WTC11 (cell line): ENCODE results near the gene KRT4. TPM values are rescaled to one million over a fixed set of nuclear protein-coding genes. Genes with fewer than 3 reads are reported as not detected.
"Not testable (repeated sequence)": the region's sequence is repeated elsewhere in the genome, so short reads cannot be mapped to it uniquely, and the experiment has no call there.

Experiments used
- ATAC-seq: fragments of 200-7000 bp; cut with Tn5 transposase; 2 replicates; pipeline ENCODE4 v1.10.0; 2021; ENCODE audit warnings: mild to moderate bottlenecking, moderate library complexity
- CTCF ChIA-PET: fragments of 300-600 bp; sonication (Branson Sonifier 250); formaldehyde crosslinking; loops from one replicate; lab custom pipeline; 2021; ENCODE audit warnings: antibody characterized with exemption; lab: Charles Lee
- POLR2A ChIA-PET: fragments of 350-600 bp; sonication (Branson Sonifier 250); formaldehyde crosslinking; loops from one replicate; lab custom pipeline; 2021; ENCODE audit warnings: antibody characterized with exemption; lab: Charles Lee
- DNase-seq: peaks from one replicate; pipeline ENCODE4 v3.0.0; 2021; ENCODE audit warnings: low spot score
- H3K27ac Mint-ChIP-seq: 2 replicates; pipeline ENCODE4 v1.8.0; 2021; ENCODE audit warnings: mixed read lengths
- H3K27me3 Mint-ChIP-seq: 2 replicates; pipeline ENCODE4 v1.8.0; 2021; ENCODE audit warnings: low read depth, mild to moderate bottlenecking, moderate library complexity, mixed read lengths
- H3K36me3 Mint-ChIP-seq: 2 replicates; pipeline ENCODE4 v1.8.0; 2021; ENCODE audit warnings: mixed read lengths
- H3K4me1 Mint-ChIP-seq: 2 replicates; pipeline ENCODE4 v1.8.0; 2022; ENCODE audit warnings: mixed read lengths
- H3K4me3 Mint-ChIP-seq: 2 replicates; pipeline ENCODE4 v1.8.0; 2021; ENCODE audit warnings: mild to moderate bottlenecking, moderate library complexity, mixed read lengths
- H3K9me3 Mint-ChIP-seq: 2 replicates; pipeline ENCODE4 v1.8.0; 2021; ENCODE audit warnings: mixed read lengths
- ELF4 ChIP-seq: sonication (generic); formaldehyde crosslinking; IDR thresholded peaks from 2 replicates; pipeline ENCODE4 v1.8.1; 2022; ENCODE audit warnings: low read depth, mild to moderate bottlenecking, moderate library complexity, missing genetic modification reagents
- GABPB1 ChIP-seq: sonication (generic); formaldehyde crosslinking; IDR thresholded peaks from 2 replicates; pipeline ENCODE4 v1.8.1; 2023; ENCODE audit warnings: mild to moderate bottlenecking, missing genetic modification reagents
- GRHL2 ChIP-seq: fragments of 250-450 bp; sonication (Bioruptor Pico); IDR thresholded peaks from 2 replicates; pipeline ENCODE4 v1.8.0; 2022; ENCODE audit warnings: mild to moderate bottlenecking, moderate library complexity; ENCODE audit not compliant: insufficient replicate concordance, severe bottlenecking
- MAX ChIP-seq: sonication (generic); formaldehyde crosslinking; IDR thresholded peaks from 2 replicates; pipeline ENCODE4 v1.8.0; 2022; ENCODE audit warnings: mild to moderate bottlenecking, missing genetic modification reagents
- NR3C1 ChIP-seq: sonication (generic); formaldehyde crosslinking; conservative IDR thresholded peaks from 2 replicates; pipeline ENCODE4 v1.8.1; 2023; ENCODE audit warnings: low read depth, mild to moderate bottlenecking, missing genetic modification reagents
- PREB ChIP-seq: sonication (generic); formaldehyde crosslinking; IDR thresholded peaks from 2 replicates; pipeline ENCODE4 v1.8.1; 2022; ENCODE audit warnings: mild to moderate bottlenecking, missing genetic modification reagents, moderate library complexity, borderline replicate concordance
- USF1 ChIP-seq: sonication (generic); formaldehyde crosslinking; IDR thresholded peaks from 2 replicates; pipeline ENCODE4 v1.8.0; 2022; ENCODE audit warnings: mild to moderate bottlenecking, missing genetic modification reagents
- ZBTB21 ChIP-seq: sonication (generic); formaldehyde crosslinking; IDR thresholded peaks from 2 replicates; pipeline ENCODE4 v1.8.1; 2023; ENCODE audit warnings: mild to moderate bottlenecking, missing genetic modification reagents, borderline replicate concordance
- ZNF263 ChIP-seq: sonication (generic); formaldehyde crosslinking; IDR thresholded peaks from 2 replicates; pipeline ENCODE4 v1.8.1; 2022; ENCODE audit warnings: low read depth, mild to moderate bottlenecking, moderate library complexity, missing genetic modification reagents
- ZNF396 ChIP-seq: fragments of 250-450 bp; sonication (Bioruptor Pico); IDR thresholded peaks from 2 replicates; pipeline ENCODE4 v1.8.0; 2021; ENCODE audit warnings: mild to moderate bottlenecking, moderate library complexity, borderline replicate concordance
- ZSCAN18 ChIP-seq: fragments of 250-450 bp; sonication (Bioruptor Pico); IDR thresholded peaks from 2 replicates; pipeline ENCODE4 v2.1.2; 2022; ENCODE audit warnings: mild to moderate bottlenecking, moderate library complexity
- total RNA-seq: library from RNA; stranded (reverse); gene quantifications from 3 replicates; pipeline ENCODE4 v1.2.3, GENCODE V29; 2021

The KRT4 gene
- total RNA-seq, 1 experiment from 2014 or later = not detected

GRCh38 chr12:52795694-52796428, 18.1 kb downstream of the KRT4 start, which contains the start of gene KRT3:
TSS of gene KRT3 (minus strand) at chr12:52796117. CDS start at chr12:52796042, 75 bp downstream.
- Mint-ChIP-seq H3K9me3 (0 out of 2 replicates have a peak, but pooled peaks cover 3% of the 10 kb centered on the region), H3K27me3 (no peaks in the 10 kb centered on the region; the same call in 1 of the 2 replicates), H3K27ac (no peak within 1 kb of the TSS), H3K36me3 (no peaks in the 10 kb centered on the region), H3K4me3 (no peak within 1 kb of the TSS), H3K4me1 (peaks cover 18% of the 10 kb centered on the region)
- ChIA-PET CTCF (interaction anchor here (2.0 kb wide), 1 partner anchor 103 kb away, joined by 4 read pairs; no protein-coding TSS in a partner anchor), POLR2A (no interaction called here)
- no peak for DNase-seq
- TF ChIP-seq MAX (CRISPR knock-in tag) (no peak), GABPB1 (CRISPR knock-in tag) (no peak), PREB (CRISPR knock-in tag) (no peak), GRHL2 (CRISPR knock-in tag) (no peak)
- no peak for ATAC-seq

GRCh38 chr12:52795332-52795674, 18.6 kb downstream of the KRT4 start:
- H3K36me3 Mint-ChIP-seq, H3K27me3 Mint-ChIP-seq, H3K4me3 Mint-ChIP-seq, POLR2A ChIA-PET, H3K9me3 Mint-ChIP-seq, ATAC-seq, DNase-seq, H3K27ac Mint-ChIP-seq: not testable (repeated sequence)
- CTCF ChIA-PET = interaction anchor here (2.0 kb wide), 1 partner anchor 103 kb away, joined by 4 read pairs; no protein-coding TSS in a partner anchor
- peaks cover 17% of the 10 kb centered on the region for H3K4me1 Mint-ChIP-seq

- ATAC-seq (no peak), DNase-seq (no peak)
- CTCF ChIA-PET = interaction anchor here (0.6 to 2.0 kb wide), 2 partner anchors 102 to 516 kb away, joined by 3 to 4 read pairs; no protein-coding TSS in a partner anchor
- H3K9me3 Mint-ChIP-seq = 0 out of 2 replicates have a peak, but pooled peaks cover 3% of the 10 kb centered on the region
- no peak overlapping the region for H3K4me3 Mint-ChIP-seq
- POLR2A ChIA-PET = no interaction called here
- TF ChIP-seq NR3C1 (no peak), ZNF263 (CRISPR knock-in tag) (no peak), ZSCAN18 (CRISPR knock-in tag) (no peak), USF1 (CRISPR knock-in tag) (no peak), ZNF396 (CRISPR knock-in tag) (no peak), ZBTB21 (CRISPR knock-in tag) (no peak), ELF4 (CRISPR knock-in tag) (no peak)
- peaks cover 14% of the 10 kb centered on the region for H3K4me1 Mint-ChIP-seq
- H3K36me3 Mint-ChIP-seq = no peaks in the 10 kb centered on the region
- peaks cover 9% of the 10 kb centered on the region for H3K27me3 Mint-ChIP-seq
- no peak overlapping the region for H3K27ac Mint-ChIP-seq
Observed at GRCh38 chr12:52794479-52795331, 19.2 kb downstream of the KRT4 start.
